ENCODE data around the gene BRI3. TPM values are rescaled to one million over a fixed set of nuclear protein-coding genes. Genes with fewer than 3 reads are reported as not detected.

The BRI3 gene
- total and polyA plus RNA-seq, 9 of the 15 experiments (the other 6 are each of a cell fraction or from before 2014, with no cell fraction given) = 4.3 to 57.4 (median 18.6) TPM

DNA sequence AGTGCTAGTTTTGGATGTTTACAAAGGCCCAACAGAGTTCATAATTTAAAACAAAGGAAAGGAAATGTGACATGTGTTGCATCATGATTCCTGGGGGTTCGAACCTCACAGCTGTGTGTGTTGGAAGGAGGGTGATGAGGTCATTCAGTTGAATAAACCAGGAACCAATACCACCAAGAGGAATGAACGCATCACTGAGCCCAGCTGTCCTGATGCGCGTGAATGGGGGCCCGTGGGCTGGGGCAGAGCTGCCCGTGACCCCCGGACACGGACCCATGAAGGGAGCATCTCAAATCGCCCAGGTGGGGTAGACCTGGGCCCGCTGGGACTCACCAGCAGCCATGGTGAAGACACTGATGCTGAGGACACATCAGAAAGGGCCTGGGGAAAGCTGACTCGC lies 33.0 kb downstream of the BRI3 start:
- WGBS (ENCODE audit: insufficient coverage, low coverage, missing lambda C conversion rate) = 39% methylated on average over 11 of the region's 11 CpGs
- no peaks in the 10 kb centered on the region for H3K79me2 ChIP-seq (ENCODE audit: control insufficient read depth, insufficient read depth, low read length)
- ChIA-PET CTCF (ENCODE audit: low intra/inter-chr PET ratio) (no interaction called here), POLR2A (no interaction called here)
- no peak overlapping the region for H3K9ac ChIP-seq (ENCODE audit: insufficient read depth in 1 of 2, low read depth in 2 of 2, low read length in 2 of 2)
- H3K4me3 ChIP-seq = no peak overlapping the region
- peaks cover 6% of the 10 kb centered on the region for H4K20me1 ChIP-seq (replicated peaks; ENCODE audit: control insufficient read depth, insufficient read depth, low read length)
- BruUV-seq (replicated peaks) = no TSS peak
- FAIRE-seq (no peak), ATAC-seq (no peak; the same call in 2 of the 3 replicates), DNase-seq (ENCODE audit: extremely low read depth in 1 of 4, low spot score in 3 of 4) (no peak)
- no peak overlapping the region for H3K4me2 ChIP-seq (ENCODE audit: insufficient read depth, low read length)
- H3K9me3 ChIP-seq (replicated peaks; ENCODE audit: control insufficient read depth, insufficient read depth, low read depth, low read length) = peaks cover 2% of the 10 kb centered on the region; the same call in 1 of the 2 replicates
- peaks cover 5% of the 10 kb centered on the region in 2 experiments; a peak in 3 of 5 replicates for H3K4me1 ChIP-seq (replicated peaks in 1 of 2; ENCODE audit: control insufficient read depth in 2 of 2, insufficient read depth in 2 of 2, low read length in 2 of 2)
- intact Hi-C loops (cut with micrococcal nuclease) (no loop called here), in situ Hi-C loops (cut with MboI) (no loop called here)
- H3K27me3 ChIP-seq (ENCODE audit: control insufficient read depth in 2 of 2, insufficient read depth in 2 of 2, low read length in 2 of 2) = peaks cover 0 to 11% of the 10 kb centered on the region in 2 experiments; a peak in 3 of 5 replicates
- no peak overlapping the region for H2AFZ ChIP-seq (ENCODE audit: low read depth, low read length)
- no peaks in the 10 kb centered on the region for H3K9me1 ChIP-seq (ENCODE audit: control insufficient read depth, insufficient read depth, low read length)
- H3K36me3 ChIP-seq (ENCODE audit: control insufficient read depth, insufficient read depth, low read length) = peaks cover 24% of the 10 kb centered on the region
- no peak overlapping the region for H3K27ac ChIP-seq (ENCODE audit: extremely low read depth, low read depth, low read length)
- TF ChIP-seq HDGF (IDR thresholded peaks at IDR 0.05) = no peak
- TF ChIP-seq CEBPG (CRISPR knock-in tag; IDR thresholded peaks at IDR 0.05) = peak; percentile 51
- peak in 1 of 2 experiments; percentile 78; a peak in 2 of 4 replicates for TF ChIP-seq CEBPG (tag; conservative IDR thresholded peaks at IDR 0.05 in 1 of 2, IDR thresholded peaks at IDR 0.05 in 1 of 2)
- TF ChIP-seq, protein P1, sequence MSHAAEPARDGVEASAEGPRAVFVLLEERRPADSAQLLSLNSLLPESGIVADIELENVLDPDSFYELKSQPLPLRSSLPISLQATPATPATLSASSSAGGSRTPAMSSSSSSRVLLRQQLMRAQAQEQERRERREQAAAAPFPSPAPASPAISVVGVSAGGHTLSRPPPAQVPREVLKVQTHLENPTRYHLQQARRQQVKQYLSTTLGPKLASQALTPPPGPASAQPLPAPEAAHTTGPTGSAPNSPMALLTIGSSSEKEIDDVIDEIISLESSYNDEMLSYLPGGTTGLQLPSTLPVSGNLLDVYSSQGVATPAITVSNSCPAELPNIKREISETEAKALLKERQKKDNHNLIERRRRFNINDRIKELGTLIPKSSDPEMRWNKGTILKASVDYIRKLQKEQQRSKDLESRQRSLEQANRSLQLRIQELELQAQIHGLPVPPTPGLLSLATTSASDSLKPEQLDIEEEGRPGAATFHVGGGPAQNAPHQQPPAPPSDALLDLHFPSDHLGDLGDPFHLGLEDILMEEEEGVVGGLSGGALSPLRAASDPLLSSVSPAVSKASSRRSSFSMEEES (CRISPR knock-in tag; IDR thresholded peaks at IDR 0.05) = no peak
- TF ChIP-seq ZNF436 (CRISPR knock-in tag; IDR thresholded peaks at IDR 0.05) = no peak
- no peak for TF ChIP-seq BHLHE40 (IDR thresholded peaks at IDR 0.05; ENCODE audit: low read length)
- TF ChIP-seq, protein P2, sequence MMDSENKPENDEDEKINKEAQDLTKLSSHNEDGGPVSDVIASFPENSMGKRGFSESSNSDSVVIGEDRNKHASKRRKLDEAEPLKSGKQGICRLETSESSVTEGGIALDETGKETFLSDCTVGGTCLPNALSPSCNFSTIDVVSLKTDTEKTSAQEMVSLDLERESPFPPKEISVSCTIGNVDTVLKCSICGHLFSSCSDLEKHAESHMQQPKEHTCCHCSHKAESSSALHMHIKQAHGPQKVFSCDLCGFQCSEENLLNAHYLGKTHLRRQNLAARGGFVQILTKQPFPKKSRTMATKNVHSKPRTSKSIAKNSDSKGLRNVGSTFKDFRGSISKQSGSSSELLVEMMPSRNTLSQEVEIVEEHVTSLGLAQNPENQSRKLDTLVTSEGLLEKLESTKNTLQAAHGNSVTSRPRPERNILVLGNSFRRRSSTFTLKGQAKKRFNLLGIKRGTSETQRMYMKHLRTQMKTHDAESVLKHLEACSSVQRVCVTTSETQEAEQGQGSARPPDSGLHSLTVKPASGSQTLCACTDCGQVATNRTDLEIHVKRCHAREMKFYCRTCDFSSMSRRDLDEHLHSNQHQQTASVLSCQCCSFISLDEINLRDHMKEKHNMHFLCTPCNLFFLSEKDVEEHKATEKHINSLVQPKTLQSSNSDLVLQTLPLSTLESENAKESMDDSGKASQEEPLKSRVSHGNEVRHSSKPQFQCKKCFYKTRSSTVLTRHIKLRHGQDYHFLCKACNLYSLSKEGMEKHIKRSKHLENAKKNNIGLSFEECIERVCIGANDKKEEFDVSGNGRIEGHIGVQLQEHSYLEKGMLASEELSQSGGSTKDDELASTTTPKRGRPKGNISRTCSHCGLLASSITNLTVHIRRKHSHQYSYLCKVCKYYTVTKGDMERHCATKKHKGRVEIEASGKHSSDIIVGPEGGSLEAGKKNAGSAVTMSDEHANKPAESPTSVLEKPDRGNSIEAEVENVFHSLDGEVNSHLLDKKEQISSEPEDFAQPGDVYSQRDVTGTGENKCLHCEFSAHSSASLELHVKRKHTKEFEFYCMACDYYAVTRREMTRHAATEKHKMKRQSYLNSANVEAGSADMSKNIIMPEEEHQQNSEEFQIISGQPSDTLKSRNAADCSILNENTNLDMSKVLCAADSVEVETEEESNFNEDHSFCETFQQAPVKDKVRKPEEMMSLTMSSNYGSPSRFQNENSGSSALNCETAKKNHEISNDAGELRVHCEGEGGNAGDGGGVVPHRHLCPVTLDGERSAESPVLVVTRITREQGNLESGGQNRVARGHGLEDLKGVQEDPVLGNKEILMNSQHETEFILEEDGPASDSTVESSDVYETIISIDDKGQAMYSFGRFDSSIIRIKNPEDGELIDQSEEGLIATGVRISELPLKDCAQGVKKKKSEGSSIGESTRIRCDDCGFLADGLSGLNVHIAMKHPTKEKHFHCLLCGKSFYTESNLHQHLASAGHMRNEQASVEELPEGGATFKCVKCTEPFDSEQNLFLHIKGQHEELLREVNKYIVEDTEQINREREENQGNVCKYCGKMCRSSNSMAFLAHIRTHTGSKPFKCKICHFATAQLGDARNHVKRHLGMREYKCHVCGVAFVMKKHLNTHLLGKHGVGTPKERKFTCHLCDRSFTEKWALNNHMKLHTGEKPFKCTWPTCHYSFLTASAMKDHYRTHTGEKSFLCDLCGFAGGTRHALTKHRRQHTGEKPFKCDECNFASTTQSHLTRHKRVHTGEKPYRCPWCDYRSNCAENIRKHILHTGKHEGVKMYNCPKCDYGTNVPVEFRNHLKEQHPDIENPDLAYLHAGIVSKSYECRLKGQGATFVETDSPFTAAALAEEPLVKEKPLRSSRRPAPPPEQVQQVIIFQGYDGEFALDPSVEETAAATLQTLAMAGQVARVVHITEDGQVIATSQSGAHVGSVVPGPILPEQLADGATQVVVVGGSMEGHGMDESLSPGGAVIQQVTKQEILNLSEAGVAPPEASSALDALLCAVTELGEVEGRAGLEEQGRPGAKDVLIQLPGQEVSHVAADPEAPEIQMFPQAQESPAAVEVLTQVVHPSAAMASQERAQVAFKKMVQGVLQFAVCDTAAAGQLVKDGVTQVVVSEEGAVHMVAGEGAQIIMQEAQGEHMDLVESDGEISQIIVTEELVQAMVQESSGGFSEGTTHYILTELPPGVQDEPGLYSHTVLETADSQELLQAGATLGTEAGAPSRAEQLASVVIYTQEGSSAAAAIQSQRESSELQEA (IDR thresholded peaks at IDR 0.05; ENCODE audit: low read depth) = no peak
- TF ChIP-seq, protein P3, sequence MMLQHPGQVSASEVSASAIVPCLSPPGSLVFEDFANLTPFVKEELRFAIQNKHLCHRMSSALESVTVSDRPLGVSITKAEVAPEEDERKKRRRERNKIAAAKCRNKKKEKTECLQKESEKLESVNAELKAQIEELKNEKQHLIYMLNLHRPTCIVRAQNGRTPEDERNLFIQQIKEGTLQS (IDR thresholded peaks at IDR 0.05) = peak; percentile 78
- TF ChIP-seq, protein P3 (CRISPR knock-in tag; conservative IDR thresholded peaks at IDR 0.05) = no peak
- TF ChIP-seq SMARCB1 (IDR thresholded peaks at IDR 0.05; ENCODE audit: insufficient read length, low read depth) = no peak
- no peak for TF ChIP-seq TCFL5 (CRISPR knock-in tag; conservative IDR thresholded peaks at IDR 0.05)
